OCI-LY1 (cell line): ENCODE data around the gene KRTDAP.

Experiments
- H2AFZ ChIP-seq: fragments of 200-600 bp; sonication (generic), shearing (Covaris generic); 2 replicates; pipeline ENCODE4 v1.6.0; 2014; ENCODE audit warnings: antibody characterized with exemption, mild to moderate bottlenecking, low read length
- H3F3A ChIP-seq: fragments of 200-600 bp; sonication (generic), shearing (Covaris generic); 2 replicates; pipeline ENCODE4 v1.6.0; 2014; ENCODE audit warnings: mild to moderate bottlenecking, antibody characterized with exemption, low read length, moderate library complexity; ENCODE audit not compliant: insufficient read depth
- H3K27ac ChIP-seq: fragments of 200-600 bp; sonication (generic); 2 replicates; pipeline ENCODE4 v1.5.1; 2014; ENCODE audit warnings: low read length, mixed run types, mild to moderate bottlenecking, low read depth; ENCODE audit not compliant: poor library complexity, severe bottlenecking
- H3K27me3 ChIP-seq: fragments of 200-600 bp; sonication (generic); 2 replicates; pipeline ENCODE4 v1.6.0; 2014; ENCODE audit warnings: antibody characterized with exemption, mild to moderate bottlenecking, low read length, moderate library complexity; ENCODE audit not compliant: insufficient read depth
- H3K36me3 ChIP-seq: fragments of 200-600 bp; sonication (generic); 2 replicates; pipeline ENCODE4 v1.6.1; 2014; ENCODE audit warnings: mild to moderate bottlenecking, antibody characterized with exemption, low read length, moderate library complexity, mixed read lengths; ENCODE audit not compliant: insufficient read depth
- H3K4me1 ChIP-seq: fragments of 200-600 bp; sonication (generic); 2 replicates; pipeline ENCODE4 v1.5.1; 2014; ENCODE audit warnings: mild to moderate bottlenecking, low read length, moderate library complexity; ENCODE audit not compliant: insufficient read depth, severe bottlenecking
- H3K4me2 ChIP-seq: fragments of 200-600 bp; sonication (generic), shearing (Covaris generic); 2 replicates; pipeline ENCODE4 v1.6.1; 2014; ENCODE audit warnings: low read length
- H3K4me3 ChIP-seq: fragments of 200-600 bp; sonication (generic); 2 replicates; pipeline ENCODE4 v1.5.1; 2014; ENCODE audit warnings: low read length, low read depth, mild to moderate bottlenecking, mixed read lengths; ENCODE audit not compliant: poor library complexity, severe bottlenecking
- H3K79me2 ChIP-seq: fragments of 200-600 bp; shearing (Covaris generic); 2 replicates; pipeline ENCODE4 v1.6.1; 2016; ENCODE audit warnings: mixed run types, low read length, mixed read lengths; ENCODE audit not compliant: insufficient read depth
- H3K9ac ChIP-seq: fragments of 200-600 bp; sonication (generic), shearing (Covaris generic); 2 replicates; pipeline ENCODE4 v1.6.1; 2014; ENCODE audit warnings: mild to moderate bottlenecking, low read length, mixed read lengths
- H3K9me2 ChIP-seq: fragments of 200-600 bp; sonication (generic), shearing (Covaris generic); 2 replicates; pipeline ENCODE4 v1.6.1; 2014; ENCODE audit warnings: low read depth, mild to moderate bottlenecking, low read length, mixed read lengths
- H3K9me3 ChIP-seq: fragments of 200-600 bp; shearing (Covaris generic); 2 replicates; pipeline ENCODE4 v1.6.1; 2014; ENCODE audit warnings: low read length, mixed read lengths
- H4K20me1 ChIP-seq: fragments of 200-600 bp; sonication (generic), shearing (Covaris generic); 2 replicates; pipeline ENCODE4 v1.6.0; 2016; ENCODE audit warnings: mild to moderate bottlenecking, low read length; ENCODE audit not compliant: insufficient read depth
- CTCF ChIP-seq: fragments of 200-600 bp; sonication (generic), shearing (Covaris generic); IDR thresholded peaks from 2 replicates; pipeline ENCODE4 v1.5.1; 2017; ENCODE audit warnings: mild to moderate bottlenecking, antibody characterized with exemption, low read length, moderate library complexity, mixed read lengths
- EZH2 ChIP-seq: fragments of 200-600 bp; sonication (generic), shearing (Covaris generic); IDR thresholded peaks from 2 replicates; pipeline ENCODE4 v1.8.0; 2017; ENCODE audit warnings: borderline replicate concordance, mixed run types, mild to moderate bottlenecking, antibody characterized with exemption, low read length, moderate library complexity, mixed read lengths

The KRTDAP gene

GRCh38 chr19:35524181-35524837, 34.0 kb upstream of the KRTDAP start:
- H2AFZ ChIP-seq: no peak overlapping the region
- H3K4me3 ChIP-seq: no peak overlapping the region
- 0 out of 2 replicates have a peak, but pooled peaks cover 5% of the 10 kb centered on the region for H3K27me3 ChIP-seq
- no peaks in the 10 kb centered on the region for H3K79me2 ChIP-seq
- H3K4me1 ChIP-seq: no peaks in the 10 kb centered on the region
- no peaks in the 10 kb centered on the region for H3K36me3 ChIP-seq
- H3K9me2 ChIP-seq: no peaks in the 10 kb centered on the region
- H3K27ac ChIP-seq: no peak overlapping the region
- no peaks in the 10 kb centered on the region for H3F3A ChIP-seq
- TF ChIP-seq EZH2 (no peak), CTCF (no peak)
- H3K4me2 ChIP-seq: no peak overlapping the region
- no peaks in the 10 kb centered on the region for H3K9me3 ChIP-seq
- H3K9ac ChIP-seq: no peak overlapping the region
- H4K20me1 ChIP-seq: no peaks in the 10 kb centered on the region

GRCh38 chr19:35522745-35523327, 32.6 kb upstream of the KRTDAP start:
- Histone ChIP-seq H3K4me3 (no peak overlapping the region), H3F3A (no peaks in the 10 kb centered on the region), H3K27me3 (0 out of 2 replicates have a peak, but pooled peaks cover 10% of the 10 kb centered on the region), H3K9ac (no peak overlapping the region), H3K27ac (no peak overlapping the region), H2AFZ (no peak overlapping the region), H3K4me2 (no peak overlapping the region), H4K20me1 (no peaks in the 10 kb centered on the region), H3K79me2 (no peaks in the 10 kb centered on the region), H3K9me3 (no peaks in the 10 kb centered on the region), H3K4me1 (no peaks in the 10 kb centered on the region), H3K9me2 (no peaks in the 10 kb centered on the region), H3K36me3 (no peaks in the 10 kb centered on the region)
- TF ChIP-seq EZH2 (no peak), CTCF (no peak)

GRCh38 chr19:35521124-35521743, 31.0 kb upstream of the KRTDAP start:
- Histone ChIP-seq H3K9me3 (no peaks in the 10 kb centered on the region), H3K27ac (no peak overlapping the region), H3K36me3 (no peaks in the 10 kb centered on the region), H3K79me2 (no peaks in the 10 kb centered on the region), H3F3A (no peaks in the 10 kb centered on the region), H3K4me3 (no peak overlapping the region), H2AFZ (no peak overlapping the region), H3K4me2 (no peak overlapping the region), H3K4me1 (no peaks in the 10 kb centered on the region), H4K20me1 (no peaks in the 10 kb centered on the region), H3K9ac (no peak overlapping the region), H3K27me3 (0 out of 2 replicates have a peak, but pooled peaks cover 6% of the 10 kb centered on the region), H3K9me2 (no peaks in the 10 kb centered on the region)
- TF ChIP-seq CTCF (no peak), EZH2 (no peak)
